ENCODE data around the gene ST7. TPM values are rescaled to one million over a fixed set of nuclear protein-coding genes. Genes with fewer than 3 reads are reported as not detected.

The ST7 gene
- total RNA-seq, 1 donor from 2014 or later, result 17.0 TPM

- H3K27me3 ChIP-seq (ENCODE audit: control insufficient read depth, insufficient read depth, low read length), result no peaks in the 10 kb centered on the region
- DNase-seq (ENCODE audit: low read depth), result no peak
- no peaks in the 10 kb centered on the region for H3K36me3 ChIP-seq (ENCODE audit: control insufficient read depth, insufficient read depth, low read length)
- H3K4me3 ChIP-seq (ENCODE audit: low read depth, low read length), result no peak overlapping the region
- no peak for TF ChIP-seq CTCF (IDR thresholded peaks at IDR 0.05; ENCODE audit: insufficient read depth, low read length, poor library complexity, severe bottlenecking)
Measured at GRCh38 chr7:117123311-117123926, 170.1 kb downstream of the ST7 start.

DNA sequence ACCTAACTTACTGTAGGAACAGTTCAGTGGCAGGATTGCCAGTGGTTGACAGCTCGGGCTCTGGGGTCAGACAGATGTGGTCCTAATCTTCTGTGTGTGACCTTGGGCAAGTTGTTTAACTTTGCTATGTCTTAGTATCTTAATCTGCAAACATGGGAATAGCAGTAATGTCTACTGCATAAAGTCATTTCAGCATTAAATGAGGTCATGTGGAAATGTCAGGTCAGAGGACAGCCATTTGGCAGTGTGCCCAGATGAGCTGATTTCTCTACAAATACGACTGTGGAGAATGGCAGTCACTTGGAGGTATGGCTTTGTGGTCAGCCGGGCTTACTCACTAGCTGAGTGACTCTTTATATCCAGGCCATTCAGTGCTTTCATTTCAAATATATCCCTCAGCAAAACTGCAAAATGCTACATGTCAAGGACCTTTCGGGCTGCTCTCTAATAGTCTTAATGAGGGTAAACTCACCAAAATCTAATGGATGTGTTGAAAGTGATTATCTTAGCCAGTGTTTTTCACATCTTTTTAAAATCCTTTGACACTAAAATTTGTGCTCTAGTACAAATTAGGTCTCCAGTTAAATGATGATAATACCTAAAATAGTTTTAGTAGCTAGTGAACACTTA, 171.4 kb downstream of the ST7 start:
- TF ChIP-seq CTCF (IDR thresholded peaks at IDR 0.05; ENCODE audit: insufficient read depth, low read length, poor library complexity, severe bottlenecking), result no peak
- Histone ChIP-seq H3K27me3 (ENCODE audit: control insufficient read depth, insufficient read depth, low read length) (no peaks in the 10 kb centered on the region), H3K36me3 (ENCODE audit: control insufficient read depth, insufficient read depth, low read length) (no peaks in the 10 kb centered on the region), H3K4me3 (ENCODE audit: low read depth, low read length) (no peak overlapping the region)
- peak; percentile 95 for DNase-seq (ENCODE audit: low read depth)

DNA sequence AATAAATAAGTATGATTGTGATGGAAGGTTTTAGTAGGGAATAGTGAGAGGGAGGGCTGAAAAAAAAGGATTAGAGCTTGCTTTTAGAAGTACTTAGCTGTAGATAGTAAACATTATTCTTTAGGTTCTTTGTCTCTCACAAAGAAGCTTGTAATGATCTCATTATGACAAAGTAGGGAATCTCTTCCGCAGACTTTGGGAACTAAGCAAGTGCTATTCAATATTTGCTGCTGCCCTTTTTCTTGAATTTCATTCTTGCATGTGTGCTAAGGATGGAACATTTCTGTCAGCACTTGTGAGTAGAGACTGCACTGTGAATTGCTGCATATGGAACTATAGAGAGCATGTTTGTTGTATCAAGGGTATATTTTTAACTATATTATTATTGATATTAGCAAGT, 173.4 kb downstream of the ST7 start:
- DNase-seq (ENCODE audit: low read depth), result no peak
- no peak overlapping the region for H3K4me3 ChIP-seq (ENCODE audit: low read depth, low read length)
- H3K36me3 ChIP-seq (ENCODE audit: control insufficient read depth, insufficient read depth, low read length), result no peaks in the 10 kb centered on the region
- TF ChIP-seq CTCF (IDR thresholded peaks at IDR 0.05; ENCODE audit: insufficient read depth, low read length, poor library complexity, severe bottlenecking), result no peak
- H3K27me3 ChIP-seq (ENCODE audit: control insufficient read depth, insufficient read depth, low read length), result no peaks in the 10 kb centered on the region

GRCh38 chr7:117127585-117128168, 174.4 kb downstream of the ST7 start:
- no peak overlapping the region for H3K4me3 ChIP-seq (ENCODE audit: low read depth, low read length)
- H3K36me3 ChIP-seq (ENCODE audit: control insufficient read depth, insufficient read depth, low read length), result no peaks in the 10 kb centered on the region
- no peak for DNase-seq (ENCODE audit: low read depth)
- peak; percentile 56 for TF ChIP-seq CTCF (IDR thresholded peaks at IDR 0.05; ENCODE audit: insufficient read depth, low read length, poor library complexity, severe bottlenecking)
- no peaks in the 10 kb centered on the region for H3K27me3 ChIP-seq (ENCODE audit: control insufficient read depth, insufficient read depth, low read length)

- Histone ChIP-seq H3K27me3 (ENCODE audit: control insufficient read depth, insufficient read depth, low read length) (no peaks in the 10 kb centered on the region), H3K36me3 (ENCODE audit: control insufficient read depth, insufficient read depth, low read length) (no peaks in the 10 kb centered on the region), H3K4me3 (ENCODE audit: low read depth, low read length) (no peak overlapping the region)
- no peak for DNase-seq (ENCODE audit: low read depth)
- TF ChIP-seq CTCF (IDR thresholded peaks at IDR 0.05; ENCODE audit: insufficient read depth, low read length, poor library complexity, severe bottlenecking), result no peak
Measured at GRCh38 chr7:117129521-117129955, 176.2 kb downstream of the ST7 start.

Measured in kidney epithelial cell (primary cell).